OCI-LY7 (cell line): ENCODE measurements around the gene SPACA7. TPM values are rescaled to one million over a fixed set of nuclear protein-coding genes. Genes with fewer than 3 reads are reported as not detected.

ENCODE experiments used
- BruUV-seq: library from RNA; stranded (reverse); fragments of 400-500 nt; replicated peaks from 2 replicates; lab custom pipeline; 2021; lab: Mats Ljungman, UMichigan
- CTCF ChIA-PET: fragments of 300-600 bp; sonication (Branson Sonifier 250); formaldehyde crosslinking; loops from one replicate; lab custom pipeline; 2022; ENCODE audit warnings: antibody characterized with exemption; ENCODE audit not compliant: unreplicated experiment; lab: Charles Lee
- POLR2A ChIA-PET: fragments of 300-600 bp; sonication (Branson Sonifier 250); formaldehyde crosslinking; loops from one replicate; lab custom pipeline; 2022; ENCODE audit warnings: antibody characterized with exemption; lab: Charles Lee
- DNase-seq: peaks from one replicate; pipeline ENCODE4 v3.0.0-alpha.2; 2015; ENCODE audit warnings: low spot score
- H2AFZ ChIP-seq: fragments of 200-600 bp; sonication (generic), shearing (Covaris generic); 2 replicates; pipeline ENCODE4 v1.6.1; 2014; ENCODE audit warnings: mild to moderate bottlenecking, antibody characterized with exemption, low read length, moderate library complexity
- H3K27ac ChIP-seq: fragments of 200-600 bp; sonication (generic); 2 replicates; pipeline ENCODE4 v1.5.1; 2014; ENCODE audit warnings: mixed run types, low read depth, mild to moderate bottlenecking, moderate library complexity, low read length, inconsistent platforms; ENCODE audit not compliant: poor library complexity, severe bottlenecking
- H3K36me3 ChIP-seq: fragments of 200-600 bp; sonication (generic); 2 replicates; pipeline ENCODE4 v1.6.1; 2014; ENCODE audit warnings: mild to moderate bottlenecking, antibody characterized with exemption, low read length, moderate library complexity, mixed read lengths; ENCODE audit not compliant: insufficient read depth
- H3K4me1 ChIP-seq: fragments of 200-600 bp; sonication (generic); 2 replicates; pipeline ENCODE4 v1.5.1; 2014; ENCODE audit warnings: mild to moderate bottlenecking, low read length; ENCODE audit not compliant: insufficient read depth, poor library complexity, severe bottlenecking
- H3K4me2 ChIP-seq: fragments of 200-600 bp; sonication (generic); 2 replicates; pipeline ENCODE4 v1.6.1; 2014; ENCODE audit warnings: mild to moderate bottlenecking, low read length
- H3K4me3 ChIP-seq: fragments of 200-600 bp; sonication (generic); 2 replicates; pipeline ENCODE4 v1.5.1; 2014; ENCODE audit warnings: mild to moderate bottlenecking, low read depth, low read length; ENCODE audit not compliant: poor library complexity, severe bottlenecking
- H3K79me2 ChIP-seq: fragments of 200-600 bp; sonication (generic); 2 replicates; pipeline ENCODE4 v1.6.1; 2016; ENCODE audit warnings: low read depth, mild to moderate bottlenecking, low read length, moderate library complexity, mixed read lengths; ENCODE audit not compliant: insufficient read depth
- H3K9me2 ChIP-seq: fragments of 200-600 bp; sonication (generic); 2 replicates; pipeline ENCODE4 v1.6.1; 2016; ENCODE audit warnings: mild to moderate bottlenecking, low read length, mixed read lengths; ENCODE audit not compliant: insufficient read depth
- H3K9me3 ChIP-seq: fragments of 200-600 bp; sonication (generic); 2 replicates; pipeline ENCODE4 v1.6.1; 2014; ENCODE audit warnings: mild to moderate bottlenecking, mixed run types, low read length, mixed read lengths
- H4K20me1 ChIP-seq: fragments of 200-600 bp; sonication (generic); 2 replicates; pipeline ENCODE4 v1.6.1; 2014; ENCODE audit warnings: mild to moderate bottlenecking, antibody characterized with exemption, low read length, moderate library complexity, mixed read lengths; ENCODE audit not compliant: insufficient read depth
- EZH2phosphoT487 ChIP-seq: fragments of 200-600 bp; sonication (generic); IDR thresholded peaks from 2 replicates; pipeline ENCODE4 v1.6.1; 2018; ENCODE audit warnings: low read depth, borderline replicate concordance, mild to moderate bottlenecking, mixed run types, antibody characterized with exemption, low read length, moderate library complexity, mixed read lengths
- intact Hi-C: fragments of 100-400 bp; cut with micrococcal nuclease; formaldehyde crosslinking; loops from one replicate; pipeline ENCODE4 v1.10.0; 2022; ENCODE audit not compliant: unreplicated experiment
- total RNA-seq, 2 experiments: library from RNA; depleted of rRNA in 1 of 2; stranded (reverse); fragments of >200 nt in 1 of 2; shearing (Covaris generic) in 1 of 2; gene quantifications; 2 replicates each; pipeline ENCODE4 v1.2.3, GENCODE V29; 2014 to 2022
- TF ChIP-seq, protein P1 (sequence below): fragments of 200-600 bp; sonication (generic); conservative IDR thresholded peaks from 2 replicates; pipeline ENCODE4 v1.5.1; 2014; ENCODE audit warnings: mild to moderate bottlenecking, antibody characterized with exemption, low read length, moderate library complexity, mixed read lengths

The SPACA7 gene
- total RNA-seq, 2 experiments from 2014 or later: not detected

DNA sequence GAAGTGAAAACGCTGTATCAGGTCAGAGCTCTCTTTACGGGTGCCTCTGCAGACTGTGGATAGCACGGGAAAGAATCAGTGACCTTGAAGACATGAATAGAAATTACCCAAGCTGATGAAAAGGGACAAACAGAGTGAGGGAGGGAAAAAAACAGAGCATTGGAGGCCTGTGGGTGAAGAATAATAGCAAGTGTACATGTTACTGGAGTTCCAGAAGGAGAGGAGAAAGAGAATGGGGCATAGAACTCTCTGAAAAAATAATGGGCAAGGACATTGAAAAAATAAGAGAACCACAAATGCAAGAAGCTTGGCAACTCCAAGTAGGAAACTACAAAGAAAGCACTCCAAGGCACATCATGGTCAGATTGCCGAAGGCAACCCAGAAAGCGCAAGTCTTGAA, 86.3 kb downstream of the SPACA7 start:
- H3K9me3 ChIP-seq: no peaks in the 10 kb centered on the region
- no TSS peak for BruUV-seq
- no peaks in the 10 kb centered on the region for H3K36me3 ChIP-seq
- TF ChIP-seq, protein P1, sequence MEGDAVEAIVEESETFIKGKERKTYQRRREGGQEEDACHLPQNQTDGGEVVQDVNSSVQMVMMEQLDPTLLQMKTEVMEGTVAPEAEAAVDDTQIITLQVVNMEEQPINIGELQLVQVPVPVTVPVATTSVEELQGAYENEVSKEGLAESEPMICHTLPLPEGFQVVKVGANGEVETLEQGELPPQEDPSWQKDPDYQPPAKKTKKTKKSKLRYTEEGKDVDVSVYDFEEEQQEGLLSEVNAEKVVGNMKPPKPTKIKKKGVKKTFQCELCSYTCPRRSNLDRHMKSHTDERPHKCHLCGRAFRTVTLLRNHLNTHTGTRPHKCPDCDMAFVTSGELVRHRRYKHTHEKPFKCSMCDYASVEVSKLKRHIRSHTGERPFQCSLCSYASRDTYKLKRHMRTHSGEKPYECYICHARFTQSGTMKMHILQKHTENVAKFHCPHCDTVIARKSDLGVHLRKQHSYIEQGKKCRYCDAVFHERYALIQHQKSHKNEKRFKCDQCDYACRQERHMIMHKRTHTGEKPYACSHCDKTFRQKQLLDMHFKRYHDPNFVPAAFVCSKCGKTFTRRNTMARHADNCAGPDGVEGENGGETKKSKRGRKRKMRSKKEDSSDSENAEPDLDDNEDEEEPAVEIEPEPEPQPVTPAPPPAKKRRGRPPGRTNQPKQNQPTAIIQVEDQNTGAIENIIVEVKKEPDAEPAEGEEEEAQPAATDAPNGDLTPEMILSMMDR: no peak
- no peak for TF ChIP-seq EZH2phosphoT487
- POLR2A ChIA-PET: interaction anchor here (0.6 kb wide), 1 partner anchor 1112 kb away, joined by 3 read pairs; no protein-coding TSS in a partner anchor
- H3K4me3 ChIP-seq: no peak overlapping the region
- H3K79me2 ChIP-seq: no peaks in the 10 kb centered on the region
- no peak overlapping the region for H3K4me2 ChIP-seq
- no peaks in the 10 kb centered on the region for H3K9me2 ChIP-seq
- no peaks in the 10 kb centered on the region for H3K4me1 ChIP-seq
- no peak overlapping the region for H2AFZ ChIP-seq
- H4K20me1 ChIP-seq: no peaks in the 10 kb centered on the region
- no peak overlapping the region for H3K27ac ChIP-seq
- intact Hi-C loops: no loop called here
- no peak for DNase-seq
- CTCF ChIA-PET: no interaction called here

DNA sequence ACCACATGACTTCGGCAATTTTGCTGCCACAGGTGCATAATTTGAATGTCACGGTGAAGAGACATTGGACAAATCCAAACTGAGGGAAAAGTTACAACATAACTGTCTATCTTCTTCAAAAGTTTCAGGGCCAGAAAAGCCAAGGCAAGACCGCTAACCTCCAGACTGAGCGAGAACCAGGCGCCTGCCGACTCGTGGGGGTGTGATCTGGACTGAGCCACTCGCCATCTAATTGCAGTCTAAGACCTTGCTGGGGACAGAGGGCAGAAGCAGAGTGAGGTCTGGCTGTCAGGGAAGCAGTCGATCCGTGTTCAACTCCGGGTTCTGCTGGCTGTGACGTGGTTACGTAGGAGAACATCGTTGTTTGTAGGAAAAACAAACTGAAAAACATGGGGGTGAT, 88.6 kb downstream of the SPACA7 start:
- Histone ChIP-seq H3K9me3 (no peaks in the 10 kb centered on the region), H3K4me1 (no peaks in the 10 kb centered on the region), H3K27ac (no peak overlapping the region), H3K9me2 (no peaks in the 10 kb centered on the region), H3K4me2 (no peak overlapping the region), H3K4me3 (no peak overlapping the region), H4K20me1 (no peaks in the 10 kb centered on the region), H3K36me3 (no peaks in the 10 kb centered on the region), H2AFZ (no peak overlapping the region), H3K79me2 (no peaks in the 10 kb centered on the region)
- TF ChIP-seq EZH2phosphoT487: no peak
- TF ChIP-seq, protein P1: no peak
- intact Hi-C loops: no loop called here
- no peak for DNase-seq
- ChIA-PET CTCF (no interaction called here), POLR2A (interaction anchor here (0.6 kb wide), 1 partner anchor 212 kb away, joined by 4 read pairs; no protein-coding TSS in a partner anchor)
- no TSS peak for BruUV-seq

DNA sequence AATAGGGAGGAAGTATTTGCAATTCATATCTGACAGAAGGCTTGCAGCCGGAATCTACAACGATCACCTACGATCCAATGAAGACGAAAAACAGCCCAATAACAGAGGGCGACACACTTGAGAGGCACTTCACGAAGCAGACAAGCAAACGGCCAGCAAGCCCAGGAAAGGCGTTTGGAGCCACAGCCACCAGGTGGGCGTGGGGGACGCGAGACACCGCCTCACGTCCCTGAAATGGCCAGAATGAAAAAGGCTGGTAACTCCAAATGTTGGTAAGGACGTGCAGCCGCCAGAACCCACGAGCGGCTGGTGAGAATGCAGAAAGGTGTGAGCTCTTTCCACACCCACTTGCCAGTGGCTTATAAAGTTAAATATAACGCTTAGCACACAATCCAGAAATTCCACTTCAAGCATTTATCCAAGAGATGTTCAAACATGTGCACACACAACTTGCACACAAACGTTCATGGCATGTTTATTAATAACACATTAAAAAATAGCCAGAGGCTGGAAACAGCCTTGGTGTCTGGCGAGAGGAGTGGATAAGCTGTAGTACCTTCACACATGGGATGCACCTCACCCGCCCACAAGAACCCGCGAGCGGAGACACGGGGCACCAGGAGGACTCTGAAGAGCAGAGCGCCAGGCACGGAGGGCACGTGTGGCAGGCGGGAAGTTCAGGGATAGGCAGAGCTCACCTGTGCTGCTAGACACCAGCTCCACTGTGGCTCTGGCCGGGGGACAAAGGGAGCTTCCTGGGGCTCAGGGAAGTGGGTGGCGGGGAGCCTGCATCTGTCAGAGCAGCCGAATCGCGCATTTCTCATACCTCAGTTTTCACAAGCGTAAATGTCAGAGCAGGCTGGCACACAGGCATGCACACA, 89.3 kb downstream of the SPACA7 start:
- BruUV-seq: no TSS peak
- no peak for TF ChIP-seq EZH2phosphoT487
- TF ChIP-seq, protein P1: no peak
- H3K4me3 ChIP-seq: no peak overlapping the region
- DNase-seq: no peak
- CTCF ChIA-PET: no interaction called here
- intact Hi-C loops: no loop called here
- H3K9me2 ChIP-seq: no peaks in the 10 kb centered on the region
- no peaks in the 10 kb centered on the region for H3K4me1 ChIP-seq
- H3K9me3 ChIP-seq: no peaks in the 10 kb centered on the region
- H3K36me3 ChIP-seq: no peaks in the 10 kb centered on the region
- H3K4me2 ChIP-seq: no peak overlapping the region
- POLR2A ChIA-PET: interaction anchor here (0.6 kb wide), 1 partner anchor 212 kb away, joined by 4 read pairs; no protein-coding TSS in a partner anchor
- no peaks in the 10 kb centered on the region for H3K79me2 ChIP-seq
- no peak overlapping the region for H2AFZ ChIP-seq
- H4K20me1 ChIP-seq: no peaks in the 10 kb centered on the region
- H3K27ac ChIP-seq: no peak overlapping the region
